GM18526 (cell line): ENCODE measurements around the gene HBS1L.

Source experiments
- POLR2A ChIP-seq: IDR thresholded peaks from 3 replicates; pipeline ENCODE4 v1.6.1; 2011; ENCODE audit not compliant: insufficient read length; ENCODE audit errors: extremely low read depth

HBS1L gene

GRCh38 chr6:134999107-134999506 is 55.5 kb downstream of the HBS1L start:
- TF ChIP-seq POLR2A: no peak

GRCh38 chr6:134997133-134997995 is 57.3 kb downstream of the HBS1L start:
- no peak for TF ChIP-seq POLR2A

- no peak for TF ChIP-seq POLR2A
Observed at GRCh38 chr6:134995536-134995935, 59.1 kb downstream of the HBS1L start.

DNA sequence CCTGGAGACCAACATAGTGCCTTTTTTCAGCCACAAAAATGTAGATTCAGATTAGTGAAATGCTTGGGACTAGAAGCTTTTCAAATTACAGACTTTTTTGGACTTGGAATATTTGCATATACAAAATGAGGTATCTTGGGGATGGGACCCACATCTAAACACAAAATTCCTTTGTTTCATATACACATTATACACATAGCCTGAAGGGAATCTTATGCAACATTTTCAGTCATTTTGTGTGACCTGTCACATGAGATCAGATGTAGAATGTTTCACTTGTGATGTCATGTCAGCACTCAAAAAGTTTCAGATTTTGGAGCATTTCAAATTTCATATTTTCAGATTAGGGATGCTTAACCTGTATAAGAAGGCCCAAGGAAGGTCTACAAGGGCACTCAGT is 60.2 kb downstream of the HBS1L start:
- TF ChIP-seq POLR2A: no peak

- TF ChIP-seq POLR2A: no peak
Observed at GRCh38 chr6:134992155-134992554, 62.5 kb downstream of the HBS1L start.

DNA sequence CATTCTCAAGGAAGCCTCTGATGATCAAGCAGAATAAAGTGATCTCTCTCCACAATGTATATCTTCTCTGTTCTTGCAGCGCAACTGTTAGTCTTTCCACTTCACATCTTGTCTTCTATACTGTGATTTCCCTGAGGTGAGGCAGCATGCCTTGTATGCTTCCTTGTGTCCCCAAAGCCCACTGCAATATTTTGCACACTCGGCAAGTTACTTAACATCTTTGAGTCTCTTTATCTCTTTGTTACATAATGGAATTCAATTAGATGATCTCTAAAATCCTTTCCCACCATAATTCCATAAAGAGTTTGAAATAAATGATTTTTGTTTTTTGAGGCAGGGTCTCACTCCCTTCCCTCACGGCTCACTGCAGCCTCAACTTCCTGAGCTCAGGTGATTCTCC is 64.4 kb downstream of the HBS1L start:
- no peak for TF ChIP-seq POLR2A

DNA sequence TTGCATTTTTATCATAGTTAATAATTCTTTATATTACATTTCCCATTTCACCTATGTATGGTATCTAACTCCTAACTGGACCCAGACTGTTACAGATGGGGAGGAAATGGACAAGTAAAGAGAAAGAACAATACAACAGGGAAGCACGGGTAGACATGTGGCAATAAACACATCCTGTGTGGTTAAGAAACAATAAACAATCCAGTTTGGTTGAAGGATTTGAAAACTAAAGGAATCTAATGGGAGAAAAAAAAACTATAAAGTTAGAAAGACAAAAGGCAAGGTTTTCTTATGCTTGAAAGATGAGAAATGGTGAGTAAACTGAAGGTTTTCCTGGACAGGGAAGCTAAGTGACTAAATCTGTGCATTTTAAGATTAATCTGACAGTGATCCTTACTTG is 69.8 kb downstream of the HBS1L start:
- no peak for TF ChIP-seq POLR2A

DNA sequence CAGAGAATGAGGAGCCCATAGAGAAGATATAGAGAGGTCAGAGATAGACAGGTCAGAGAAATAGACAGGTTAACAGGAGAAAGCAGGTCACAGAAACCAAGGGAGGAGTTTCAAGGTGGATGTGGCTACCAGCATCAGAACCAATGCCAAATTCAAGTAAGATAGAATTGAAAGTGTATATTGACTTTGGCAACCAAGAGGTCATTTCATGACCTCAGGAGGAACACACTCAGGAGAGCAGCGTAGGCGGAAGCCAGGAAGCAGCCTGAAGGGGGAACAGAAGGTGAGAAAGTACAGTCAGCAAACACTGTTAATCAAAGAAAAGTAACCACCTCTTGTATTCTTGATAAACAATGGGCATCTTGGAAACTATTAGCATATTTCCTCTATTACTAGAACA is 70.8 kb downstream of the HBS1L start:
- TF ChIP-seq POLR2A: no peak

- no peak for TF ChIP-seq POLR2A
Observed at GRCh38 chr6:134982161-134982560, 72.5 kb downstream of the HBS1L start.

GRCh38 chr6:134980846-134981245 is 73.8 kb downstream of the HBS1L start:
- no peak for TF ChIP-seq POLR2A

GRCh38 chr6:134979142-134979541 is 75.5 kb downstream of the HBS1L start:
- no peak for TF ChIP-seq POLR2A

GRCh38 chr6:134974370-134974769 is 80.3 kb downstream of the HBS1L start:
- no peak for TF ChIP-seq POLR2A

- no peak for TF ChIP-seq POLR2A
Observed at GRCh38 chr6:134967711-134968110, 86.9 kb downstream of the HBS1L start.

DNA sequence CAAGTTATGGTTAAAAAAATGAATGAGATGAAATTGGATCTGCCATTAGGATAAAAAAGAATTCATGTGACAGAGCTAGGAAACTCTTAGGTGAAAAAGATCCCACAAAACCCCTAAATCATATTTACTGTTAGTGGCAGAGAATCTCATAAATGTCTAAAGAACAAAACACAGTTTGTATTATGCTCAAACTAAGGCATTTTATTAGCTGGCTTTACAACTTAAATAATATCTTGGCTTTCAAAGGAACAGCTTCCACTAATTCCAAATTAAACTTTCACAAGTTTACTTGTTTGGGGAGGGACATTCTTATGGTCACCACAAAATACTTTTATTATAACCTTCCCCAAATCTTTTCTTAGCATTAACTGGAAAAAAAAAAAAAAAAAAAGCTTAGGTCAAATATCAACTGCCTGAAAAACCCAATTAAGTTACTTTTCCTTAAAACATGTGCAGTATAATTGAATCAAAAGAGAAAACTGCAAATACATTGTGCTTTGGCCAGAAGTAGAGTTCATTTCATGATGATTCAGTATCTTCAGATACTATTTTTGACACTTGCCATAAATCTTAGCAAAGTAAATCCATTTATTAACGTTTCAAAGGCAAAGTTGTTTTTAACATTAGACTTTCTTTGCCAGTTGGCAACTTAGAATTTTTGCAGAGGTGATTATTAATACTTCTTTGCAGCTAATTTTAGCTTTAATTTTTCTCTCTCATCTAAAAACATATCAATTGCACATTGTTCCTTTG is 90.0 kb downstream of the HBS1L start:
- no peak for TF ChIP-seq POLR2A

GRCh38 chr6:134962421-134962820 is 92.2 kb downstream of the HBS1L start:
- TF ChIP-seq POLR2A: no peak

DNA sequence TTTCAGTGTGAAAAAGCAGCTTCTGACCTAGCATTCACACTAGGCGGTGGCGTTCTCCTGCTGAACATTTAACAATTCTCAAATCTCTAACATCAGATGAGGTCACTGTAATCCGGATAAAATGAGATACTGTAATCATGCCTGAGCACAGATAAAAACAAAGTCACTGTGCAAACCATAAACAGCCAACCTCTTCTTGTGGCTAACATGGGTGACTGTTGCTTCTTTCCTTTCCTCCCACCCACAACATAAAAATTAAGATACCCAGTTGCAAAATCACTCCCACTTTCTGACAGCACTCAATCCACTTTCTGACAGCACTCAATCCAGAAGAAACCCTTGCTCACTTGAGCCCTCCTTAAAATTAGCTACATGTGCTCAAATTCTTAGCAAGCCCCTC is 93.3 kb downstream of the HBS1L start:
- no peak for TF ChIP-seq POLR2A
